HUDEP-2 (cell line): Measurements from ENCODE around the gene STAU1.
"Not testable (repeated sequence)": the region's sequence is repeated elsewhere in the genome, so short reads cannot be mapped to it uniquely, and the experiment has no call there.

ENCODE experiments used
- DNase-seq, 76 experiments: peaks; one replicate each; lab custom pipeline; 2025; ENCODE audit not compliant: unreplicated experiment in 76 of 76; lab: John Stamatoyannopoulos, UW

The STAU1 gene

GRCh38 chr20:49133571-49133970 lies 54.6 kb downstream of the STAU1 start:
- DNase-seq: no peak

GRCh38 chr20:49132995-49133478 lies 55.1 kb downstream of the STAU1 start:
- DNase-seq: peak in 29 of 76 experiments; percentile 6 to 70 (median 37)

GRCh38 chr20:49123982-49124381 lies 64.2 kb downstream of the STAU1 start:
- no peak for DNase-seq

GRCh38 chr20:49122920-49123319 lies 65.2 kb downstream of the STAU1 start:
- DNase-seq: no peak

DNA sequence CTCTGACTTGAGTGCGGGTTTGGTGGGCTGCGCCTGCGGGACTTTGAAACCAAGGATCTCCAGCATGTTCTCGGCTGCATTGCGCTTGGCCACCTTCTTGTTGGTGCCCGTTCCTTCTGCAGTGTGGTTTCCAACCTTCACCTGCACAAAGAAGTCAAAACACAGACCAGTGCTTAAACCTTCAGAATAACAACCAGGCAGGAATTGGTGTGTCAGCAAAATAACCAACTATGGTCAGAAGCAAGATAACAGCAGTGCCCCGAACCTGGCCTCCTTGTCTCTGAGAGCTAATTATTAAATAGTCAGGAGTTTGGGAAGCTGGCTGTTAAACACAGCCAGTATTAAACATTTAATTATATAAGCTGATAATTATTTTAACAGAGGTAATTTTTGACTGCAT lies 68.1 kb downstream of the STAU1 start:
- DNase-seq: no peak

DNA sequence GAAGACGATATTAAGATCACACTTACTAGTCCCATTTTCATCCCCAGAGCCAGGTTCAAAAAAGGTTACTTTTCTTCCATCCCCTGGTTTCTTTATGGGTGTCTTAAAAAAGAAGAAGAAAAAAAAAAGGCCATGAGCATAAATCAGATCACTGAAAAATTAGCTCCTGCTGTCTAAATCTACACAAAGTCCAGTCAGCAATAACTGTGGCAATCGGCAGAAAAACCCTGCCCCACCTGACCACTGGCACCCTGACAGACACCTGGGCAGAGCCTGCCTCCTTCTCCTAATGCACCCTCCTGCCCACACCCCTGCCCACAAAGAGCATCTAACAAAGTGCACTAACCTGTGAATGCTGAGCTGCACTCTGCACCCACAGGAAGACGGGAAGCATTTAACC lies 69.8 kb downstream of the STAU1 start:
- no peak for DNase-seq

- peak in 1 of 76 experiments; percentile 7 for DNase-seq
These were observed 72.6 kb downstream of the STAU1 start for GRCh38 chr20:49115564-49115963.

DNA sequence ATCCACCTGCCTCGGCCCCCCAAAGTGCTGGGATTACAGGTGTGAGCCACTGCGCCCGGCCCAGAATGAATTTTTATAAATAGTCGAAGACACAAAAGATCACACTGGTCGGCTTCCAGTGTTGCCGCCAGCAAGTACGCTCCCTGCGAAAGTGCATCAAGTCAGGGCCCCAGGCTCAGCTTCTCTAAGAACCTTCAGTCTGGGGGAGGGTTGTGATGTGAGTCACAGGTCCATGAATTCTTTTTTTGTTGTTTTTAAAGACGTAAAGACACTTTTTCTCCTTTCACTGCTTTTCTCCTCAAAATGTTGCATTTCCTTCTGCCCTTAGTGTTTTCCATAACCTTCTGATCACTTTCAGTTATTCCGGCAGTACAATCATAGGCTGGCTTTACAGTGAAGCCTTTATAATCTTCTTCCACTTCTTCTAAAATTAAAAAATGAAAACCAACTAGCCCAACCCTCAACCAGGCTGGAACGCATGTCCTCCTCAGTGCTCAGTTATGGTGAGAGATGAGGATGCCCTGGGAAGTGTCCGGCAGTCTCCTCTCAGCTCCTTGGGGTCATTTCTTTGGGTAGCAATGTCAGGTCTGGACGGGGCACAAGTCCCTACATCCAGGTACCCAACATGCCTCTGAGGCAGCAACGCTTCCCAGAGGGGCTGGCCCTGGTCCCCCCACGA lies 75.4 kb downstream of the STAU1 start:
- no peak for DNase-seq

- no peak for DNase-seq
These were observed 77.1 kb downstream of the STAU1 start for GRCh38 chr20:49110767-49111694.

DNA sequence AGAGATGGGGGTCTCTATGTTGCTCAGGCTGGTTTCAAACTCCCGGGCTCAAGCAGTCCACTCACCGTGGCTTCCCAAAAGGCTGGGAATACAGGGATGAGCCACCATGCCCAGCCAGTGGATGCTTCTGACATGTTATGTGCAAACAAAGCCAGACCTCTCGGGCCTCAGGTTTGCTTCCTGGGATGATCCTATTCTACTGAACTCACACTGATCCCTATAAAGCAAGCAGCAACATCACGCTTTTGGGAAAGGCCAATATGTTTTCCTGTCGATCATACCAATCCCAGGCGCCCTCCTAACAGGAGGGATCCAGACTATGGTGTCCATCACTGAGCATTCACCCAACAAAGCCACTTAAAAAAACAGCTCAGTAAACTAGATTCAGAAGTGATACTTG lies 81.8 kb downstream of the STAU1 start:
- DNase-seq: no peak

DNA sequence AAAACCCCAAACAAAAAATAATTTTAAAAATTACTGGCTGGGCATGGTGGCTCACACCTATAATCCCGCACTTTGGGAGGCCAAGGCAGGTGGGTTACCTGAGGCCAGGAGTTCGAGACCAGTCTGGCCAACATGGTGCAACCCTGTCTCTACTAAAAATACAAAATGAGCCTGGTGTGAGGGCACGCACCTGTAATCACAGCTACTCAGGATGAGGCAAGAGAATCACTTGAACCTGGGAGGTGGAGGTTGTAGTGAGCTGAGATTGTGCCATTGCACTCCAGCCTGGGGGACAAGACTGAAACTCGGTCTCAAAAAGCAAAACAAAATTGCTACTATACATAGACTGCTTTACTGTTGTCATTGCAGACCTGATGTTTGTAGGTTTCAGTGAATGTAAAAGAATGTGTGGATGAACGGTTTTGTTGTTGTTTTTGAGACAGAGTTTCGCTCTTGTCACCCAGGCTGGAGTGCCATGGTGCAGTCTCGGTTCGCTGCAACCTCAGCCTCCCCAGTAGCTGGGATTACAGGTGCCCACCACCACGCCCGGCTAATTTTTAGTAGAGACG lies 83.1 kb downstream of the STAU1 start:
- not testable (repeated sequence) for DNase-seq

GRCh38 chr20:49104365-49104648 lies 83.8 kb downstream of the STAU1 start:
- DNase-seq: no peak

GRCh38 chr20:49103647-49104364 lies 84.3 kb downstream of the STAU1 start:
- no peak for DNase-seq

DNA sequence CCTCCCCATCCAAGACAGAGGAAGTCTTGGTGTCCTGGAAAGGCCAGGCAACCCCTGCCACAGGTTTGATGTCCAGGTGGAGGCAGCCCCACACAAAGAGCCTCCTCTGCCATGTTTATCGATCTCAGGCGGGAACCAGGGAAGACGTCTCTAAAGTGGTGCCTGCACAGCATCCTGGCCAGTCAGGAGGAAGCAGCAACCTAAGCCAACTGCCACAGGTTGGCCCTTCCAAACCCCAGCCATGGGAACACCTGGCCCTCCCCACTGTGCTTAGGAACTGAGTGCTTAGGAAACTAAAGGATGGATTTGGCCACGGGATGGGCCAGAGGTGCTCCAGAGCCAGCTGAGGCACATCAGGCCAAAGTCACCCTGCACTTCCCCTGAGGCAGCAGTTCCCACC lies 85.1 kb downstream of the STAU1 start:
- DNase-seq: no peak

DNA sequence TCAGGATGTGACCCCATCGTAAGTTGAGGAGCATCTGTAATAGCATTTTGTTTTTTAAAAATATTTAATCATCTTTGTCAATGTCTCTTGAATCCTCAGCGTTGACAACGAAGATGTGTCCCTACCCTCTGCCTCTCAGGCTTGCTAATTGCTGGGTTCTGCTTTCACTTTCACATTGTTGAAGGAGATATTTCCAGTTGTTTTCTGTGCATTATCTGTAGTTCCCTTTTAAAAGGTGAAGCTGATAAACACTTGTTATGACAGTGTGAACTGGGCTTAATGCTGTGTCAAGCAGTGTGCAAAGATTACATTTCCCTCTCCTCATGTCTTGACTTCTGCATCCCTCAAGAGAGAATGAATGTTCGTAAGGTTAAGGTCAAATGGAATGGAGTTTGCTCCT lies 87.2 kb downstream of the STAU1 start:
- DNase-seq: no peak

DNA sequence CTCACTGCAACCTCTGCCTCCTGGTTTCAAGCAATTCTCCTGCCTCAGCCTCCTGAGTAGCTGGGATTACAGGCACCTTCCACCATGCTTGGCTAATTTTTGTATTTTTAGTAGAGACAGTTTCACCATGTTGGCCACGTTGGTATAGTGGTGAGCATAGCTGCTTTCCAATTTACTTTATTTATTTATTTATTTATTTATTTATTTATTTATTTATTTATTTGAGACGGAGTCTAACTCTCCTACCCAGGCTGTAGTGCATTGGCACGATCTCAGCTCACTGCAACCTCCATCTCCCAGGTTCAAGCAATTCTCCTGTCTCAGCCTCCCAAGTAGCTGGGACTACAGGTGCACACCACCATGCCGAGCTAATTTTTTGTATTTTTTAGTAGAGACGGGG lies 87.8 kb downstream of the STAU1 start:
- not testable (repeated sequence) for DNase-seq

GRCh38 chr20:49099011-49099410 lies 89.1 kb downstream of the STAU1 start:
- DNase-seq: no peak

GRCh38 chr20:49098136-49098535 lies 90.0 kb downstream of the STAU1 start:
- no peak for DNase-seq

- DNase-seq: no peak
These were observed 91.0 kb downstream of the STAU1 start for GRCh38 chr20:49097159-49097558.

DNA sequence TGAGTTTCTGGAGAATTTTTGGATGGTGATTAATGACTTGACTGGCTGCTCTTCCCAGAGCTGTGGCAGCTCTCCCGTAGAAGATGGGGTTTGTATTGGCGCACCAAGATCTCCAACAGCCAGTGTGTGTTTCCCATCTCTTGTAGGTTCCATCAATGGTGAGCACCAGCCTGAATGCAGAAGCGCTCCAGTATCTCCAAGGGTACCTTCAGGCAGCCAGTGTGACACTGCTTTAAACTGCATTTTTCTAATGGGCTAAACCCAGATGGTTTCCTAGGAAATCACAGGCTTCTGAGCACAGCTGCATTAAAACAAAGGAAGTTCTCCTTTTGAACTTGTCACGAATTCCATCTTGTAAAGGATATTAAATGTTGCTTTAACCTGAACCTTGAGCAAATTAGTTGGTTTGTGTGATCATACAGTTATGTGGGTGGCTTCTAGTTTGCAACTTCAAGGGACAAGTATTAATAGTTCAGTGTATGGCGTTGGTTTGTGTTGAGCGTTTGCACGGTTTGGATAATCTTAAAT lies 91.9 kb downstream of the STAU1 start:
- no peak for DNase-seq

DNA sequence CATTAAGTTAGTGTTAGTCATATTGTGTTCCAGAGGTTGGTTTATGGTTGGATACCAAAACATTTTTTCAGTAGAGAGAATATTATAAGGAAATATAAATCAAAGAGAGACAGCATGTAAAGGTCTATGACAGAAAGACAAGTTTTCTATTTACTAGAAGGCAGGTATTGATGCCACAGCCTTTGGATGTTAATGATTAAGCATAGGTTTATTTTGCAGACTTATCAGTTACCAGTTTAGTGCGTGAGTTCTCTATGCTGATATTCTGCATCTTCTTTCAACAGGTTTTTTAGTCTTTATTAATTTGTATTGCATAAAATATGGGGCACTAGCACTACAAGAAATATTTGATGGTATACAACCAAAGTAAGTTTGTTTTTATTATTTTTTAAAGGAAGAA lies 96.4 kb downstream of the STAU1 start:
- no peak for DNase-seq
